CD4-positive, alpha-beta T cell treated with Interleukin-15 for 4 hours (primary cell): ENCODE results near the gene DGKI.

Experiments used
- DNase-seq: peaks from one replicate; pipeline ENCODE4 v3.0.0-alpha.2; 2020; ENCODE audit warnings: low spot score

The DGKI gene

GRCh38 chr7:137871170-137871915, 24.6 kb upstream of the DGKI start:
- DNase-seq: no peak

GRCh38 chr7:137870684-137871083, 23.9 kb upstream of the DGKI start:
- no peak for DNase-seq

DNA sequence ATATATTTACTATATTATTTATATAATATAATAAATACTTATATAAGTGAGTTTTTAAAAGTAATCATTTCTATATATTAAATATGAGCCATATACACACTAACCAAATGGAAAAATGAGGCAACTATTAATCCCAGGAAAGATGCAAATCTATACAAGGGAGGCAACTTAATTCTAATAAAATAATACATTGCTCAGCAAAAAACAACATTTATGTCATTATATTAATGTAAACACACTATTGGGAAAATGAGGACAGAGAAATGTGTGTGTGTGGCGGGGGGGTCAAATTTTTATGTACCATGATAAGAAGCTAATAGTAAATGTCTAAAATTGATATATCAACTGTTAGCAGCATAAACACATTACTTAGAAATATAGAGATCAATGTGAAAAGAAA, 23.3 kb upstream of the DGKI start:
- DNase-seq: no peak

- no peak for DNase-seq
Observed at GRCh38 chr7:137869260-137869659, 22.5 kb upstream of the DGKI start.

GRCh38 chr7:137867289-137867688, 20.5 kb upstream of the DGKI start:
- no peak for DNase-seq

GRCh38 chr7:137865764-137866163, 19.0 kb upstream of the DGKI start:
- DNase-seq: no peak

- DNase-seq: no peak
Observed at GRCh38 chr7:137862964-137863363, 16.2 kb upstream of the DGKI start.

DNA sequence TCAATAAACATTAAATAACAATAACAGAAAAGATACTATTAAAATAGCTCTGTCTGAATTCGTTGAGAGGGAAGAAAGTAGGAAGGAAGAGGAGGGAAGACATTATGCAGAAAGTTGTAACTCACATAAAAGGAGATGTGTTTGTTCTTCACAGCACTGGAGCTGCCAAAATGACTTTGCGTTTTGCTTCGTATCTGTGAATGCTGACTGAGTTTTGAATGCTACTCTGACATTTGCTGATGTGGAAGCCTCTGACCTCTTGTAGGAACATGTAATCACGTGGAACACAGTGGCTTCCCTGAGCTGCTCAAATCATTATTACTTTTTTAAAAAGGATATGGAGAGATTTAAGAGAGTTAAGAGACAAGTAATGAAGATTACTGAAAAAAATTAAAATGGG, 15.6 kb upstream of the DGKI start:
- DNase-seq: no peak

- no peak for DNase-seq
Observed at GRCh38 chr7:137860542-137860941, 13.8 kb upstream of the DGKI start.

GRCh38 chr7:137853053-137853452, 6.3 kb upstream of the DGKI start:
- no peak for DNase-seq

DNA sequence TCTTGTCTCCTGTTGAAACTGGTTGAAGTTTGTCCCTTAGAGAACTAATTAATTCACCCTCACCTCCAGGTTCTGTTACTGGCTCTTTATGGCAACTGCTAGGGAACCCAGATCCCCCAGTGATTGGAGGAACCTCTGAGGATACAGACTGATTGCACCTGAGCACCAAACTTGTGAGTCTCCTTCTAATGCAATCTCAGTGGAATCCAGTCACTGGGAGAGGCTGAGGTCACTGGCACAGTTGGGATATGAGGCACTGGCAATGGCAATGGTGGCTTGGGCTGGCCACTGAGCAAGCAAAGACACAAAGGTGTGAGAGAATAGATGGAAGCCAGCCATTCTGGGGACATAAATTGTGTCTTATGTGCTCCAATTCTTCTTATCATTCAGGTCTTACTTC, 5.3 kb upstream of the DGKI start:
- DNase-seq: no peak

GRCh38 chr7:137850972-137851945, 4.5 kb upstream of the DGKI start:
- DNase-seq: no peak

DNA sequence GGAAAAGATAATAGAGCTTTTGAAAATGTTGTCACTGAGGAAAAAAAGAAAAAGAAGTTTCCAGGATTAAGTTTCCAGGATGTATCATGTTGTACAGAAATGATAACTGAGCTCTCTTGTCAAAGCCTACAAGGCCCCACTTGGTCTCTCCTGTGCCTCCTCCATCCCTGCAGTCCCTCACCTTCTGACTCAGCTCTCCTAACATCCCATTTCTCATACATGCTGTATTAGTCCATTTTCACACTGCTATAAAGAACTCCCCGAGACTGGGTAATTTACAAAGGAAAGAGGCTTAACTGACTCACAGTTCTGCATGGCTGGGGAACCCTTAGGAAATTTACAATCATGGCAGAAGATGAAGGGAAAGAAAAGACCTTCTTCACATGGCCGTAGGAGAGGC, 3.8 kb upstream of the DGKI start:
- no peak for DNase-seq

- no peak for DNase-seq
Observed at GRCh38 chr7:137848095-137848494, 1.3 kb upstream of the DGKI start.

GRCh38 chr7:137847568-137848050, 835 bp upstream of the DGKI start:
- DNase-seq: no peak

- no peak for DNase-seq
Observed at GRCh38 chr7:137846549-137846826, 286 bp downstream of the DGKI start.

DNA sequence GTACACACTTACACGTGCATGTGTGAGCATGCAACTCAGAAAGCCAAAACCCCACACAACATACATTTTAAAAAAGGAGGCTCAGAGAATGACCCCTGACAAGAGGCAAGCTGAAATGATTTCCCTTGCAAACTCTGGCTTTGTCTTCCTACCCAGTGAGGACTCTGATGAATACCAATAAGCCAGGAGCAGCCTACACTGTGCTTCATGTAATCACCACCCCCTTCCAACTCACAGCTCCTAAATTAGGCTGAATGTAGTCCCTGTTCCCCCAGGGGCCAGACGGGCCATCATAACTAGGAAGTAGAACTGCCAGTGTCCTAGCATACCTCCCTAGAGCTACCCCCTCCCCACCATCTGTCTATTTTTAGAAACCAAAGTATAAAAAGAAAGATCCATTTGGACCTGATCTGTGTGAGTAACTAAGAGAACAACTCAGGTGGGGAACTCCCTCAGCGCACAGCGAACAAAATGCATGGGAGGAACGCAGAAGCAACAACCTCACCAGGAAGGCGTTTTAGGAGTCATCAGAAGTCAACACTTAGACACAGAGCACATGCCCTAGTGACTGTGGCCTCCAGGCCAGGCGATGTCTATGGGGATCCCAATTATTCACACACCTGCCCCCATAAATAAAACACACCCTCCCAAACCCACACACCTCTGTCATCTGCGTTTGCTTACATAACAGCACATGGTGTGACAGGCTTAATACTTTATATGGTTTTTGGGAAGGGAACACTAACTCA, 1.9 kb downstream of the DGKI start:
- DNase-seq: no peak

- DNase-seq: no peak
Observed at GRCh38 chr7:137839903-137840779, 6.6 kb downstream of the DGKI start.

- no peak for DNase-seq
Observed at GRCh38 chr7:137838706-137839315, 8.0 kb downstream of the DGKI start.

DNA sequence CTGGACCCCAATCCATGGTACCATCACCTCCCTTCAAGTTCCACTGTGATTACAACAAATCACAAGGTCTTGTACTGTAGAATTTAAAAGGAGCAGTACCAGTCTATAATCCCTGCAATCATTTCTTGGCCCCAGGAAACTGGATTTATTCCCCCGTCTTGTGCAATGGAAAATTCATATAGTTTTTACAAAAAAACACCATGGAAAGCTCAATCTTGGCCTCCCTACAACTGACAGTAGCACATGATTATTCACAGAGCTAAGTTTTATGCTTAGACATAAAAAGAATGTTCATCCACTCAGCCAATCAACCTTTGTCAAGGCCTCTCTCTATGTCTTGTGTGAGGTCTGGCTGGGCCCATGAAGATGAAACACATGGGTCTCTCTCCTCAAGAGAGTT, 10.2 kb downstream of the DGKI start:
- DNase-seq: no peak

DNA sequence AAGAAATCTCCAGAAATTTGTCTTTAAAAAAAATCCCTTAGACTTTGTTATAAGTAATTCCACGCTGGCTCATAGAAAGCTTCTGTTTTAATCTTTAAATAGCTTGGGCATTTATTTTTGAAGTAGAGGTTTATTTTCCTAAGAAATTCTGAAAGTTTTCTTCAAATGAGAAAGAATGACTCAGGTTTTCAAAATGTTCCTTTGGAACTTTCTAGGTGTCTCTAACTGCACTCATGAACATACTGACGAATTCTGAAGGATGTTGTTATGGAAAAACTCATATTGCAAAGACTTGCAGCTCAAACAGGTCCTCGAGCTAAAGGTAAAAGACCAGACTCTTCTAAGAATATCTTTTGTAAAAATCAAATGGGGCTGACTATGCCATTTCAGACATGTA, 10.7 kb downstream of the DGKI start:
- DNase-seq: no peak
